Measurements from ENCODE around the gene DCAF7. TPM values are rescaled to one million over a fixed set of nuclear protein-coding genes. Genes with fewer than 3 reads are reported as not detected.

Gene DCAF7
- total and polyA plus RNA-seq, 4 donors, result 13.2 to 24.0 (median 15.0) TPM

DNA sequence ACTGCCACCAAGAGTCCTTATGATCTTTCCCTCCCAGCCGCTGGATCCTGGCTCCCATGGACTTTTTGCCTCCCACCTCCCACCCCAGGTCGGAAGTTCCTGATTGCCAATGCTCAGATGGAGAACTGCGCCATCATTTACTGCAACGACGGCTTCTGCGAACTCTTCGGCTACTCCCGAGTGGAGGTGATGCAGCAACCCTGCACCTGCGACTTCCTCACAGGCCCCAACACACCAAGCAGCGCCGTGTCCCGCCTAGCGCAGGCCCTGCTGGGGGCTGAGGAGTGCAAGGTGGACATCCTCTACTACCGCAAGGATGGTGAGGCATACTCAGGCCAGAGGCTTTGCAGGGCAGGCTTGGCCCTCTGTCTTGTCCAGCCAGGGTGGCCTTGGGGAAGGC, 26.2 kb upstream of the DCAF7 start:
- Histone ChIP-seq H3K36me3 (ENCODE audit: control insufficient read depth in 4 of 4, insufficient read depth in 3 of 4, low read depth in 1 of 4, low read length in 3 of 4) (no peaks in the 10 kb centered on the region), H3K27me3 (ENCODE audit: control insufficient read depth in 4 of 4, insufficient read depth in 4 of 4, low read length in 3 of 4) (peaks cover 2 to 10% (median 6%) of the 10 kb centered on the region in 4 donors)
- 91% methylated on average over 14 of the region's 14 CpGs for WGBS

More for the DNA sequence above, 26.2 kb upstream of the DCAF7 start:
- no peak for DNase-seq (ENCODE audit: low spot score)
- no peak overlapping the region for H3K9ac ChIP-seq (ENCODE audit: low read depth in 1 of 2, low read length in 2 of 2)
- TF ChIP-seq REST (IDR thresholded peaks at IDR 0.05), result no peak
- no peak for TF ChIP-seq RXRA (IDR thresholded peaks at IDR 0.05)
- no peak for TF ChIP-seq FOXA2 (IDR thresholded peaks at IDR 0.05)
- TF ChIP-seq TAF1 (conservative IDR thresholded peaks at IDR 0.05), result no peak
- no peak for TF ChIP-seq SP1 (IDR thresholded peaks at IDR 0.05)
- TF ChIP-seq, protein P1, sequence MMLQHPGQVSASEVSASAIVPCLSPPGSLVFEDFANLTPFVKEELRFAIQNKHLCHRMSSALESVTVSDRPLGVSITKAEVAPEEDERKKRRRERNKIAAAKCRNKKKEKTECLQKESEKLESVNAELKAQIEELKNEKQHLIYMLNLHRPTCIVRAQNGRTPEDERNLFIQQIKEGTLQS (IDR thresholded peaks at IDR 0.05), result no peak
- TF ChIP-seq CTCF (IDR thresholded peaks at IDR 0.05; ENCODE audit: low read depth, low read length, missing input control), result no peak
- TF ChIP-seq ZBTB33 (IDR thresholded peaks at IDR 0.05), result no peak
- TF ChIP-seq MAX (IDR thresholded peaks at IDR 0.05), result no peak
- no peak for TF ChIP-seq NR2F2 (IDR thresholded peaks at IDR 0.05)
- TF ChIP-seq EGR1 (IDR thresholded peaks at IDR 0.05; ENCODE audit: low read depth in 2 of 2), result no peak
- no peaks in the 10 kb centered on the region for H3K9me3 ChIP-seq (ENCODE audit: control insufficient read depth in 4 of 4, low read length in 3 of 4)
- H3K4me1 ChIP-seq (ENCODE audit: control insufficient read depth in 4 of 4, insufficient read depth in 4 of 4, low read length in 3 of 4), result peaks cover 10 to 25% (median 22%) of the 10 kb centered on the region in 4 donors
- no peak overlapping the region for H3K4me3 ChIP-seq (ENCODE audit: low read depth in 1 of 3, low read length in 3 of 3)
- H3K27ac ChIP-seq (ENCODE audit: low read depth in 1 of 2, low read length in 2 of 2), result no peak overlapping the region
